T47D (cell line): ENCODE measurements around the gene SPACA7.

ENCODE experiments used
- DNase-seq, 2 experiments: peaks; one replicate each; pipeline versions ENCODE4 v3.0.0 to v3.0.0-alpha.2; 2011 to 2012; ENCODE audit warnings: low read depth in 1 of 2, low spot score in 1 of 2
- JUND ChIP-seq: IDR thresholded peaks from 2 replicates; pipeline ENCODE4 v1.6.1; 2012; ENCODE audit warnings: low read depth
- in situ Hi-C: cut with HindIII; loops from 2 replicates; pipeline ENCODE4 v1.10.0; 2016; ENCODE audit warnings: low sequenced_read_pairs, low pct_unique_long_range_greater_than_20kb

The SPACA7 gene

GRCh38 chr13:112442483-112443090, 66.4 kb downstream of the SPACA7 start:
- in situ Hi-C loops, result no loop called here
- DNase-seq, result no peak
- TF ChIP-seq JUND, result no peak

DNA sequence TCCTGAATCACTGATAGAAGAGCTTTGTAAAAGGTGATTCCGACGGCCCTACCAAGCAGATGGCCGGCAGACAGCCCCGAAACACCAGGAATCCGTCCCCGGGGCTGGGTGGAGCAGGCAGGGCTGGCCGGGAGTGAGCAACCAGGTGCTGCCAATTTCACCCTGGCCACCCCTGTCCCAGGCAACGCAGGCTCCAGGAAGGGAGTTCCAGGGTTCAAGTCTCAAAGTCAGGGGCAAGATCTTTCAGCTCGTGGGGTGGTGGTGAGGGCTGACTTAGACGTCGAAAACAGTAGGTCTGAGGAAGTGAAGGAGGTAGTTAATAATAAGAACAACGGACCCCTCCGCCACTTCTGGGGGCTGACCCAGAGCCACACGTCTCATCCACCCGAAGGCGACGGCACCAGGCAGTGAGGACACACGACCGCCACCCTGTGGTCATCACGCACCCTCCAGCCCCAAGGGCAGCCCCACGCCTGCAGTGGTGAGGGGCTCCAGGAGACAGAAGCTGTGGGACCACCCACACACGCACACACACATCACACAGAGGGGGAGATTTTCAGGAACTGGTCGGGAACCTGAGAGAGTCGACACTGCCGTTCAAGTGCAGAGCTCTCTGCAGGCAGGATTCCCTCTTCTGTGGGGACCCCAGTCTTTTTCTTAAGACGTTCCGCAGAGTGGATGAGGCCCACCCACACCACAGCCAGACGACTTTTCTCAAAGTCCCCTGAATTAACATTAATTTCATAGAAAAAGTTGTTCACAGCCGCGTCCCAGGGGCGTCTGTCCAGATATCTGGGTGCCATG, 67.2 kb downstream of the SPACA7 start:
- in situ Hi-C loops, result no loop called here
- no peak for TF ChIP-seq JUND
- DNase-seq, result no peak

- TF ChIP-seq JUND, result no peak
- peak; percentile 75 to 85 for DNase-seq
- in situ Hi-C loops, result no loop called here
Observed at GRCh38 chr13:112443995-112444311, 67.8 kb downstream of the SPACA7 start.

DNA sequence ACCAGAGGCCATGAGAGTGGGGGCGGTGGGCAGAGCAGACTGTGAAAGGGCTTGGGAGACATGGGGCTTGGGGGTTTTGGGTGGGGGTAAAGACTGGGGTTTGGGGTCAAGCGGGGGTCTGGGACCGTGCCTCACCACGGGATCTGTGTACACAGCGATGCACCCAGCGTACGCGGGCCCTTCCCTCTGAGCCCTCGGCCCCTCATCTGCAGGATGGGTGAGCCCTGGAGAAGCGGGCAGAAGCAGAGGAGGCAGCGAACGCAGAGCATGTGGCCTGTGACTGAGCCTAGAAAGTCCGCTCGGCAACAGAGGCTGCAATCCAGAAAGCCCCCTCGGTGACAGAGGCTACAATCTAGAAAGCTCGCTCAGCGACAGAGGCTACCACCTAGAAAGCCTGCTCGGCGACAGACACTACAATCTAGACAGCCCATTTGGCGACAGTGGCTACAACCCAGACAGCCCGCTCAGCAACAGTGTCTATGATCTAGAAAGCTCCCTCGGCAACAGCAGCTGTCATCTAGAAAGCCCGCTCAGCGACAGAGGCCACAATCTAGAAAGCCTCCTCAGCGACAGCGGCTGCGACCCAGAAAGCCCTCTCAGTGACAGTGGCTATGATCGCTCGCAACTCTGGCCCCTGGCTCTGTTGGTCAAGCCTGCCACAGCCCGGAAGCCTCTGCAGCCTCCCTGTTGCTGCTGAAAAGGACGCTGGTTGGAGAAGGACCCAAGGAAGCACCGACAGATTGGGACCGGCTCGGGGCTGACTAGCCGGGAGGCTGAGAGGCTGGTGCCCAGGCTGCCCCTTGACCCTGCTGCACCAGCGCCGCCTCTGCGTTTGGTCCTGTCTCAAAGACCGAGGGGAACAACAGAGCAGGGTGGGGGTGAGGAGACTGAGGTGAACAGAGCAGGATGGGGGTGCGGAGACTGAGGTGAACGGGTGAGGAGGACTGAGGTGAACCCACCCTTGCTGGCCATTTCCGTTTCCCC, 68.6 kb downstream of the SPACA7 start:
- DNase-seq, result no peak
- TF ChIP-seq JUND, result no peak
- in situ Hi-C loops, result no loop called here

DNA sequence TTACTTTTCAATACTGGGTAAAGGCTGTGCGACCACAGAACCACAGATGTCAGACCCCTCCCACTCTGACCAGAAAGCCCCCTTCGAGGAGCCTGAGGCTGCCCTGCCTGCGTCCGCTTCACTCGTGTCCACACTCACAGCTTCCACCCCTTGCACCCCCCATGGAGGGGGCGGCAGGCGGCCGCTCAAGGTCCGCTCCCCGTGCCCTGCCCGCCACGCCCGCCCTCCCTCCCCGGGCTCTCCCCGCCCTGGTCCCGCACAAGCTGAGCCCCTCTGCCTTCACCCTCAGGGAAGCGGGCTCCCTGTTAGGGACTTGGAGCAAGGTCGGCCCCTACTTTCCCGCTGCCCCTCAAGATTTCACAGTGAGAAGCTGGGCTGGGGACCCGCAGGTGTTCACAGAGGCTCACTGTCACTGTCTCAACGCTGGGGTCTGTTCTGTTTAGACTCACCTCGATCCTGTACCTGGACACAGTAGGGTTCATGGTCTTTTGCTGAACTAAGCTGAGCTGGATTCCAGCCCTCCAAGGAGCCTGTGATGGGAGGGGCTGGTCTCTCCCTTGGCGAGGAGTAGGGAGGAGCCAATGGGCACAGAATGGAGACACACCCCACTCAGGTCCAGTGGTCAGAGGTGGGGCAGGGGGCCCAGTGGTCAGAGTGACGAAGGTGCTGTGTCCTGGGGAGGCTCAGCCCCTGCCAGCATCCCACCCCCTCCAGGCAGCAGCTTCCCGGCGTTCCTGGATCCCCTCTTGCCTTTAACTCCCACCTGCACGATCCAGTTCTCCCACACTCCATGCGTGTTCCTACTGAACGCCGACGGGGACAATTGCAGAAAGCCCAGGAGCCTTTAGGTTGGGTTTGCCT, 69.5 kb downstream of the SPACA7 start:
- in situ Hi-C loops, result no loop called here
- DNase-seq, result no peak
- no peak for TF ChIP-seq JUND

- in situ Hi-C loops, result no loop called here
- no peak for TF ChIP-seq JUND
Observed at GRCh38 chr13:112446347-112446861, 70.2 kb downstream of the SPACA7 start.

GRCh38 chr13:112446867-112447266, 70.7 kb downstream of the SPACA7 start:
- TF ChIP-seq JUND, result no peak
- no peak for DNase-seq
- in situ Hi-C loops, result no loop called here

More at GRCh38 chr13:112446347-112446861, 70.2 kb downstream of the SPACA7 start:
- no peak for DNase-seq

DNA sequence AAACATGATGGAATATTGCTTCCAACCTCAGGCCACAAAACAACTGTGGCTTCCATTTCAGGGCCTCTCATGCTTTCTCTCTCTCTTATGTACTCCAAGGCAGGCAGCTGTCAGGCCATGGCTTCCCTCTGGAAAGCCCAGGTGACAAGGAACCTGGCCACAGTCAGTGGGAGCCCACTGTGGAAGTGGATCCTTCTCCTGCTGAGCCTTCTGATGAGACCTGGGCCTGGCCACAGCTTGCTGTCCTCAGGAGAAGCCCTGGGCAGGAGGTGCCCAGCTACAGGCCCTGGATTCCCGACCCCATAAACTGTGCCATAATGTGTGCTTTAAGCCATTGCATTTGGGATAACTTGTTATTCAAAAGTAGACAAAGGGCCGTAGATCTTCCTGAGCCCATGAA, 71.2 kb downstream of the SPACA7 start:
- in situ Hi-C loops, result no loop called here
- TF ChIP-seq JUND, result no peak
- no peak for DNase-seq

- DNase-seq, result peak in 1 of 2 experiments; percentile 41
- TF ChIP-seq JUND, result no peak
- in situ Hi-C loops, result no loop called here
Observed at GRCh38 chr13:112447761-112448603, 71.8 kb downstream of the SPACA7 start.

- in situ Hi-C loops, result no loop called here
- peak in 1 of 2 experiments; percentile 40 for DNase-seq
- TF ChIP-seq JUND, result no peak
Observed at GRCh38 chr13:112448621-112449544, 72.7 kb downstream of the SPACA7 start.
